DOHH2 (cell line): ENCODE measurements around the gene SCT.

Experiments used
- EZH2phosphoT487 ChIP-seq: fragments of 200-600 bp; sonication (generic); IDR thresholded peaks from 2 replicates; pipeline ENCODE4 v1.6.1; 2017; ENCODE audit warnings: borderline replicate concordance, mild to moderate bottlenecking, antibody characterized with exemption, low read length, moderate library complexity, mixed read lengths
- TF ChIP-seq, protein P1 (sequence below): fragments of 200-600 bp; sonication (generic); IDR thresholded peaks from one replicate; pipeline ENCODE4 v1.5.1; 2014; ENCODE audit warnings: antibody characterized with exemption, mild to moderate bottlenecking, low read depth, low read length; ENCODE audit not compliant: poor library complexity, severe bottlenecking

DNA sequence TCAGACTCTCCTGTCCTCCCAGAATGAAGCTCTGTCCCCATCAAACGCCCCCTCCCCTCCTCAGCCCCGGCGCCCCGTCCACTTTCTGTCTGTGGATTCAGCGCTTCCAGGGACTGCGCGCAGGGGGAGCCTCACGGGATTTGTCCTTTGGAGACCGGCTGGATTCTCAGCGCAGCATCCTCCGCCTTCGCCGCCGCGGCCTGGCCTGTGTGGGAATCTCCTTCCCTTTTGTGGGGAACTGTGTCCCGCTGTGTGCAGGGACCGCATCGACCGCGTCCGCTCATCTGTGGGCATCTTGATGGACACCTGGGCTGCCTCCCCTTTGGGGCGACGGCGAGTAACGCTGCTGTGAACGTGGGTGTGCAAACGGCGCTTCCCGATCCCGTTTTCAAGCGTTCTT is 1.1 kb upstream of the SCT start:
- TF ChIP-seq, protein P1, sequence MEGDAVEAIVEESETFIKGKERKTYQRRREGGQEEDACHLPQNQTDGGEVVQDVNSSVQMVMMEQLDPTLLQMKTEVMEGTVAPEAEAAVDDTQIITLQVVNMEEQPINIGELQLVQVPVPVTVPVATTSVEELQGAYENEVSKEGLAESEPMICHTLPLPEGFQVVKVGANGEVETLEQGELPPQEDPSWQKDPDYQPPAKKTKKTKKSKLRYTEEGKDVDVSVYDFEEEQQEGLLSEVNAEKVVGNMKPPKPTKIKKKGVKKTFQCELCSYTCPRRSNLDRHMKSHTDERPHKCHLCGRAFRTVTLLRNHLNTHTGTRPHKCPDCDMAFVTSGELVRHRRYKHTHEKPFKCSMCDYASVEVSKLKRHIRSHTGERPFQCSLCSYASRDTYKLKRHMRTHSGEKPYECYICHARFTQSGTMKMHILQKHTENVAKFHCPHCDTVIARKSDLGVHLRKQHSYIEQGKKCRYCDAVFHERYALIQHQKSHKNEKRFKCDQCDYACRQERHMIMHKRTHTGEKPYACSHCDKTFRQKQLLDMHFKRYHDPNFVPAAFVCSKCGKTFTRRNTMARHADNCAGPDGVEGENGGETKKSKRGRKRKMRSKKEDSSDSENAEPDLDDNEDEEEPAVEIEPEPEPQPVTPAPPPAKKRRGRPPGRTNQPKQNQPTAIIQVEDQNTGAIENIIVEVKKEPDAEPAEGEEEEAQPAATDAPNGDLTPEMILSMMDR, result no peak
- TF ChIP-seq EZH2phosphoT487, result no peak
